Renal cortical epithelial cell (primary cell): ENCODE data around the gene CRYBA1. TPM values are rescaled to one million over a fixed set of nuclear protein-coding genes. Genes with fewer than 3 reads are reported as not detected.
"Not testable (repeated sequence)": the region's sequence is repeated elsewhere in the genome, so short reads cannot be mapped to it uniquely, and the experiment has no call there.

ENCODE experiments used
- DNase-seq: peaks from one replicate; pipeline ENCODE4 v3.0.0-alpha.2; 2011; ENCODE audit warnings: low read depth
- total RNA-seq: library from RNA; depleted of rRNA; stranded (reverse); fragments of >200 nt; gene quantifications from 2 replicates; pipeline ENCODE4 v1.2.3, GENCODE V29; 2014

Gene CRYBA1
- total RNA-seq, 1 donor from 2014 or later = not detected

GRCh38 chr17:29237476-29238132, 9.1 kb upstream of the CRYBA1 start:
- peak; percentile 84 for DNase-seq

GRCh38 chr17:29238133-29238850, 8.4 kb upstream of the CRYBA1 start:
- peak; percentile 61 for DNase-seq

- no peak for DNase-seq
Measured at GRCh38 chr17:29240477-29240876, 6.2 kb upstream of the CRYBA1 start.

- peak; percentile 99 for DNase-seq
Measured at GRCh38 chr17:29240968-29241963, 5.4 kb upstream of the CRYBA1 start.

- no peak for DNase-seq
Measured at GRCh38 chr17:29242051-29242450, 4.6 kb upstream of the CRYBA1 start.

- no peak for DNase-seq
Measured at GRCh38 chr17:29242790-29243189, 3.9 kb upstream of the CRYBA1 start.

- no peak for DNase-seq
Measured at GRCh38 chr17:29243792-29244191, 2.9 kb upstream of the CRYBA1 start.

- DNase-seq = no peak
Measured at GRCh38 chr17:29245401-29245800, 1.3 kb upstream of the CRYBA1 start.

GRCh38 chr17:29247219-29247618, 560 bp downstream of the CRYBA1 start:
- DNase-seq = no peak

- DNase-seq = no peak
Measured at GRCh38 chr17:29248845-29249244, 2.2 kb downstream of the CRYBA1 start.

- peak; percentile 69 for DNase-seq
Measured at GRCh38 chr17:29250666-29251065, 4.0 kb downstream of the CRYBA1 start.

GRCh38 chr17:29251184-29251583, 4.5 kb downstream of the CRYBA1 start:
- no peak for DNase-seq

- DNase-seq = peak; percentile 63
Measured at GRCh38 chr17:29252101-29252791, 5.6 kb downstream of the CRYBA1 start.

GRCh38 chr17:29253037-29253436, 6.4 kb downstream of the CRYBA1 start:
- DNase-seq = no peak

GRCh38 chr17:29255926-29256522, 9.4 kb downstream of the CRYBA1 start:
- DNase-seq = no peak

- DNase-seq = no peak
Measured at GRCh38 chr17:29256735-29257466, 10.2 kb downstream of the CRYBA1 start.

GRCh38 chr17:29257756-29258155, 11.1 kb downstream of the CRYBA1 start:
- DNase-seq = no peak

- no peak for DNase-seq
Measured at GRCh38 chr17:29263916-29264315, 17.3 kb downstream of the CRYBA1 start.

GRCh38 chr17:29271980-29272379, 25.3 kb downstream of the CRYBA1 start:
- DNase-seq = not testable (repeated sequence)

GRCh38 chr17:29273924-29274323, 27.3 kb downstream of the CRYBA1 start:
- DNase-seq = no peak

- no peak for DNase-seq
Measured at GRCh38 chr17:29278692-29279091, 32.0 kb downstream of the CRYBA1 start.
